K562 (cell line): ENCODE measurements around the gene LCN15. TPM values are rescaled to one million over a fixed set of nuclear protein-coding genes. Genes with fewer than 3 reads are reported as not detected.

Source experiments
- ASH1L ChIP-seq: fragments of 450-650 bp; IDR thresholded peaks from 2 replicates; pipeline ENCODE4 v1.6.1; 2018; ENCODE audit warnings: borderline replicate concordance, mild to moderate bottlenecking, low read depth; ENCODE audit not compliant: partially characterized antibody
- CEBPG ChIP-seq, 3 experiments: fragments of 200-800 bp in 1 of 3; sonication (Bioruptor generic) in 1 of 3; sonication (generic) in 1 of 3; formaldehyde crosslinking in 1 of 3; IDR thresholded peaks in 2 of 3; conservative IDR thresholded peaks in 1 of 3; 2 replicates each; pipeline versions ENCODE4 v1.6.1 to v1.8.0; 2016 to 2022; ENCODE audit warnings: missing compliant biosample characterization in 2 of 3, missing genetic modification characterization in 2 of 3, mild to moderate bottlenecking in 1 of 3, missing genetic modification reagents in 1 of 3
- CREB1 ChIP-seq, 2 experiments: sonication (generic) in 1 of 2; formaldehyde crosslinking in 1 of 2; IDR thresholded peaks; 2 replicates each; pipeline versions ENCODE4 v1.6.1 to v1.8.0; 2012 to 2022; ENCODE audit warnings: inconsistent platforms in 1 of 2, mild to moderate bottlenecking in 1 of 2, missing genetic modification reagents in 1 of 2, moderate library complexity in 1 of 2
- EHMT2 ChIP-seq: fragments of 450-650 bp; IDR thresholded peaks from 2 replicates; pipeline ENCODE4 v1.6.1; 2018; ENCODE audit warnings: antibody characterized with exemption
- GATAD2B ChIP-seq: fragments of 450-650 bp; IDR thresholded peaks from 2 replicates; pipeline ENCODE4 v1.6.1; 2017; ENCODE audit warnings: mild to moderate bottlenecking, borderline replicate concordance
- HMBOX1 ChIP-seq: sonication (generic); IDR thresholded peaks from 2 replicates; pipeline ENCODE4 v1.6.1; 2016
- HNRNPUL1 ChIP-seq: fragments of 200-400 bp; formaldehyde crosslinking; IDR thresholded peaks from 2 replicates; pipeline ENCODE4 v1.6.1; 2017; ENCODE audit warnings: low read length
- KLF13 ChIP-seq: fragments of 450-650 bp; IDR thresholded peaks from 2 replicates; pipeline ENCODE4 v1.6.1; 2016; ENCODE audit warnings: missing genetic modification characterization, low read depth, mild to moderate bottlenecking, missing compliant biosample characterization, moderate library complexity, borderline replicate concordance
- MED1 ChIP-seq: sonication (generic); formaldehyde crosslinking; IDR thresholded peaks from 2 replicates; pipeline ENCODE4 v1.8.1; 2023; ENCODE audit warnings: missing genetic modification reagents, borderline replicate concordance
- MLX ChIP-seq, 2 experiments: fragments of 450-650 bp in 1 of 2; sonication (generic) in 1 of 2; formaldehyde crosslinking; conservative IDR thresholded peaks; 2 replicates each; pipeline versions ENCODE4 v1.4.0 to v1.8.1; 2020 to 2022; ENCODE audit warnings: mild to moderate bottlenecking in 1 of 2, missing genetic modification reagents in 1 of 2
- MTF1 ChIP-seq: fragments of 250-450 bp; sonication (Bioruptor Pico); IDR thresholded peaks from 2 replicates; pipeline ENCODE4 v1.9.0; 2021; ENCODE audit warnings: moderate library complexity, mild to moderate bottlenecking, inconsistent platforms, borderline replicate concordance
- MYBL2 ChIP-seq, 2 experiments: fragments of 450-650 bp in 1 of 2; sonication (generic) in 1 of 2; formaldehyde crosslinking in 1 of 2; IDR thresholded peaks; 2 replicates each; pipeline versions ENCODE4 v1.6.1 to v1.8.1; 2017 to 2022; ENCODE audit warnings: borderline replicate concordance in 1 of 2, inconsistent platforms in 1 of 2, low read depth in 1 of 2, mild to moderate bottlenecking in 1 of 2, missing genetic modification reagents in 1 of 2, moderate library complexity in 1 of 2
- MYC ChIP-seq, 2 experiments: fragments of 250-450 bp in 1 of 2; sonication (Bioruptor Pico) in 1 of 2; IDR thresholded peaks; 2 replicates each; pipeline versions ENCODE4 v1.5.1 to v1.6.1; 2012 to 2021; ENCODE audit warnings: low read depth in 2 of 2, borderline replicate concordance in 1 of 2, improper control_type of control experiment in 1 of 2, low read length in 1 of 2, mild to moderate bottlenecking in 1 of 2, moderate library complexity in 1 of 2
- PHF8 ChIP-seq: fragments of 200-600 bp; sonication (generic); IDR thresholded peaks from 2 replicates; pipeline ENCODE4 v1.6.1; 2012; ENCODE audit warnings: mixed run types, mild to moderate bottlenecking, inconsistent platforms, low read length, moderate library complexity, borderline replicate concordance
- PML ChIP-seq: IDR thresholded peaks from 2 replicates; pipeline ENCODE4 v1.6.1; 2012; ENCODE audit warnings: low read length, inconsistent platforms
- SMARCC2 ChIP-seq: fragments of 450-650 bp; IDR thresholded peaks from 2 replicates; pipeline ENCODE4 v1.6.1; 2017; ENCODE audit warnings: antibody characterized with exemption, moderate library complexity, mild to moderate bottlenecking, low read depth
- TCFL5 ChIP-seq: fragments of 250-450 bp; sonication (Bioruptor Pico); conservative IDR thresholded peaks from 2 replicates; pipeline ENCODE4 v1.6.1; 2021; ENCODE audit warnings: mild to moderate bottlenecking, moderate library complexity, matching md5 sums
- USF1 ChIP-seq: sonication (generic); formaldehyde crosslinking; IDR thresholded peaks from 2 replicates; pipeline ENCODE4 v1.9.0; 2022; ENCODE audit warnings: mild to moderate bottlenecking, missing genetic modification reagents
- XRCC3 ChIP-seq: fragments of 450-650 bp; IDR thresholded peaks from 2 replicates; pipeline ENCODE4 v1.6.1; 2017; ENCODE audit warnings: mild to moderate bottlenecking, moderate library complexity
- ZNF140 ChIP-seq: fragments of 250-450 bp; sonication (Bioruptor Pico); IDR thresholded peaks from 2 replicates; pipeline ENCODE4 v1.8.0; 2021; ENCODE audit warnings: moderate library complexity, mild to moderate bottlenecking, inconsistent platforms
- ZNF175 ChIP-seq: fragments of 200-800 bp; sonication (Bioruptor generic); IDR thresholded peaks from 2 replicates; pipeline ENCODE4 v1.6.1; 2016; ENCODE audit warnings: low read depth, mild to moderate bottlenecking, missing genetic modification characterization, missing compliant biosample characterization
- ZNF444 ChIP-seq: fragments of 250-450 bp; sonication (Bioruptor Pico); IDR thresholded peaks from 2 replicates; pipeline ENCODE4 v1.4.0; 2020; ENCODE audit warnings: mild to moderate bottlenecking, moderate library complexity
- ZNF644 ChIP-seq: fragments of 200-800 bp; sonication (Bioruptor generic); IDR thresholded peaks from 2 replicates; pipeline ENCODE4 v1.6.1; 2016; ENCODE audit warnings: low read depth, missing genetic modification characterization, missing compliant biosample characterization
- ZNF717 ChIP-seq: fragments of 250-450 bp; sonication (Bioruptor Pico); IDR thresholded peaks from 2 replicates; pipeline ENCODE4 v1.5.0; 2021
- polyA plus RNA-seq, 8 experiments: library from polyadenylated mRNA; depleted of rRNA in 4 of 8; stranded (reverse) in 5 of 8; unstranded in 3 of 8; fragments of >200 nt; fragmentation: Nextera tagmentation in 2 of 8; fragmentation: Illumina TruSeq in 1 of 8; extraction: Ambion mirVana in 2 of 8; extraction: Trizol in 1 of 8; gene quantifications; 2 replicates each; pipeline versions ENCODE4 v1.2.1 to v1.2.3, GENCODE V29; 2011 to 2014; ENCODE audit warnings: inconsistent platforms in 1 of 8, missing spikeins in 1 of 8
- total RNA-seq, 7 experiments: library from RNA; depleted of rRNA in 6 of 7; stranded (reverse); fragments of >200 nt in 6 of 7; fragmentation: Illumina TruSeq in 2 of 7; extraction: Trizol in 2 of 7; gene quantifications; 2 replicates each; pipeline versions ENCODE4 v1.2.1 to v1.2.3, GENCODE V29; 2011 to 2021; ENCODE audit warnings: low replicate concordance in 1 of 7

Gene LCN15
- total and polyA plus RNA-seq, 9 of the 15 experiments (the other 6 are each of a cell fraction or from before 2014, with no cell fraction given), result 0.66 TPM; not detected in 8

GRCh38 chr9:136728080-136728547 is 36.2 kb downstream of the LCN15 start (continued):
- TF ChIP-seq MYC (IDR thresholded peaks at IDR 0.05; ENCODE audit: low read depth, low read length) (peak; percentile 100), MYC (CRISPR knock-in tag; IDR thresholded peaks at IDR 0.05; ENCODE audit: borderline replicate concordance, low read depth) (no peak), ZNF644 (no peak), GATAD2B (peak; percentile 100), ZNF175 (0 out of 2 replicates have a peak, but pooled peaks have one; percentile 54), PHF8 (peak; percentile 89; the same call in 1 of the 2 replicates), MYBL2 (IDR thresholded peaks at IDR 0.05; ENCODE audit: low read depth) (no peak), MYBL2 (CRISPR knock-in tag; IDR thresholded peaks at IDR 0.05; ENCODE audit: borderline replicate concordance) (no peak), HMBOX1 (no peak), USF1 (CRISPR knock-in tag) (peak; percentile 79), CEBPG (CRISPR knock-in tag; IDR thresholded peaks at IDR 0.05) (no peak), CEBPG (tag; conservative IDR thresholded peaks at IDR 0.05 in 1 of 2, IDR thresholded peaks at IDR 0.05 in 1 of 2) (no peak), ZNF140 (CRISPR knock-in tag) (no peak), SMARCC2 (peak; percentile 20; the same call in 1 of the 2 replicates), ASH1L (no peak), ZNF444 (CRISPR knock-in tag) (no peak), CREB1 (IDR thresholded peaks at IDR 0.05) (peak; percentile 95), CREB1 (CRISPR knock-in tag; IDR thresholded peaks at IDR 0.05) (peak; percentile 94), EHMT2 (no peak), KLF13 (tag) (peak; percentile 95), XRCC3 (no peak), HNRNPUL1 (no peak), MTF1 (CRISPR knock-in tag) (0 out of 2 replicates have a peak, but pooled peaks have one; percentile 48), PML (peak; percentile 94), TCFL5 (CRISPR knock-in tag) (no peak), MLX (CRISPR knock-in tag; conservative IDR thresholded peaks at IDR 0.05) (peak in 1 of 2 experiments; percentile 60; a peak in 1 of 4 replicates), ZNF717 (CRISPR knock-in tag) (no peak), MED1 (CRISPR knock-in tag) (peak; percentile 92; the same call in 1 of the 2 replicates)
